ENCODE measurements around the gene ZNF367. TPM values are rescaled to one million over a fixed set of nuclear protein-coding genes. Genes with fewer than 3 reads are reported as not detected.

The ZNF367 gene
- total and polyA plus RNA-seq, 9 of the 15 experiments (the other 6 are each of a cell fraction or from before 2014, with no cell fraction given) = 2.7 to 14.4 (median 10.0) TPM

DNA sequence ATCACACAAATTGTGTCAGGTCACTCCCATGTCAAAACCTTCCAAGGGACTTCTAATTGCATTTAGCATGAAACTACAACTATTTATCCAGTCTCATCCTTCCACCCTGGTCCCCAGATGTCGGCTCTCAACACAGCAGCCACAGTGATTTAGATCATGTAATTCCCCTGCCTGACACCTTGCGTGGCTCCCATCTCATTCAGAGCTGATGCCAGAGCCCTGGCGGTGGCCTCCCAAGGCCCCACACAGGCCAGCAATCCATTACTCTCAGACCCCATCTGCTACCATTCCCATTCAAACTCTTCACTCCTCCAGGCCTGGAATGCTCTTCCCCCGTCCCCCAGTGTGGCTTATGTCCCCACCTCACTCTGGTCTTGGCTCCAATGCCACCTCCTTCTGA lies 37.0 kb downstream of the ZNF367 start:
- Histone ChIP-seq H3K4me3 (no peak overlapping the region), H3K27ac (ENCODE audit: extremely low read depth, low read depth, low read length) (no peak overlapping the region), H3K27me3 (ENCODE audit: control insufficient read depth in 2 of 2, insufficient read depth in 2 of 2, low read length in 2 of 2) (no peaks in the 10 kb centered on the region), H2AFZ (ENCODE audit: low read depth, low read length) (no peak overlapping the region), H3K9ac (ENCODE audit: insufficient read depth in 1 of 2, low read depth in 2 of 2, low read length in 2 of 2) (no peak overlapping the region), H3K79me2 (ENCODE audit: control insufficient read depth, insufficient read depth, low read length) (no peaks in the 10 kb centered on the region), H3K36me3 (ENCODE audit: control insufficient read depth, insufficient read depth, low read length) (peaks cover 15% of the 10 kb centered on the region), H4K20me1 (replicated peaks; ENCODE audit: control insufficient read depth, insufficient read depth, low read length) (no peaks in the 10 kb centered on the region; the same call in 1 of the 2 replicates), H3K9me3 (replicated peaks; ENCODE audit: control insufficient read depth, insufficient read depth, low read depth, low read length) (no peaks in the 10 kb centered on the region), H3K4me1 (replicated peaks in 1 of 2; ENCODE audit: control insufficient read depth in 2 of 2, insufficient read depth in 2 of 2, low read length in 2 of 2) (peaks cover 22% of the 10 kb centered on the region in 2 experiments; a peak in 4 of 5 replicates), H3K4me2 (ENCODE audit: insufficient read depth, low read length) (no peak overlapping the region), H3K9me1 (ENCODE audit: control insufficient read depth, insufficient read depth, low read length) (no peaks in the 10 kb centered on the region)
- 58% methylated on average over 4 of the region's 4 CpGs for WGBS (ENCODE audit: insufficient coverage, low coverage, missing lambda C conversion rate)
- ATAC-seq (no peak), DNase-seq (ENCODE audit: extremely low read depth in 1 of 4, low spot score in 3 of 4) (no peak), FAIRE-seq (no peak)
- BruUV-seq (replicated peaks) = TSS peak; percentile 27
- CTCF ChIA-PET (ENCODE audit: low intra/inter-chr PET ratio) = no interaction called here
- in situ Hi-C loops (cut with MboI) (no loop called here), intact Hi-C loops (cut with micrococcal nuclease) (no loop called here)
- POLR2A ChIA-PET = no interaction called here
- TF ChIP-seq BCOR (IDR thresholded peaks at IDR 0.05) (no peak), SLC30A9 (CRISPR knock-in tag; IDR thresholded peaks at IDR 0.05) (no peak), MYBL2 (IDR thresholded peaks at IDR 0.05; ENCODE audit: low read depth) (no peak), MYBL2 (CRISPR knock-in tag; IDR thresholded peaks at IDR 0.05; ENCODE audit: borderline replicate concordance) (no peak), ZNF24 (IDR thresholded peaks at IDR 0.05) (no peak), LCOR (CRISPR knock-in tag; IDR thresholded peaks at IDR 0.05) (no peak), PRMT5 (CRISPR knock-in tag; IDR thresholded peaks at IDR 0.05) (no peak), ZNF695 (CRISPR knock-in tag; IDR thresholded peaks at IDR 0.05) (no peak), KAT2B (IDR thresholded peaks at IDR 0.05; ENCODE audit: low read depth, low read length) (no peak), CREM (IDR thresholded peaks at IDR 0.05; ENCODE audit: low read depth) (no peak), TRIM28 (IDR thresholded peaks at IDR 0.05) (no peak), SP2 (IDR thresholded peaks at IDR 0.05; ENCODE audit: extremely low read depth, low read depth, low read length, poor library complexity, severe bottlenecking) (no peak)
- TF ChIP-seq, protein P1, sequence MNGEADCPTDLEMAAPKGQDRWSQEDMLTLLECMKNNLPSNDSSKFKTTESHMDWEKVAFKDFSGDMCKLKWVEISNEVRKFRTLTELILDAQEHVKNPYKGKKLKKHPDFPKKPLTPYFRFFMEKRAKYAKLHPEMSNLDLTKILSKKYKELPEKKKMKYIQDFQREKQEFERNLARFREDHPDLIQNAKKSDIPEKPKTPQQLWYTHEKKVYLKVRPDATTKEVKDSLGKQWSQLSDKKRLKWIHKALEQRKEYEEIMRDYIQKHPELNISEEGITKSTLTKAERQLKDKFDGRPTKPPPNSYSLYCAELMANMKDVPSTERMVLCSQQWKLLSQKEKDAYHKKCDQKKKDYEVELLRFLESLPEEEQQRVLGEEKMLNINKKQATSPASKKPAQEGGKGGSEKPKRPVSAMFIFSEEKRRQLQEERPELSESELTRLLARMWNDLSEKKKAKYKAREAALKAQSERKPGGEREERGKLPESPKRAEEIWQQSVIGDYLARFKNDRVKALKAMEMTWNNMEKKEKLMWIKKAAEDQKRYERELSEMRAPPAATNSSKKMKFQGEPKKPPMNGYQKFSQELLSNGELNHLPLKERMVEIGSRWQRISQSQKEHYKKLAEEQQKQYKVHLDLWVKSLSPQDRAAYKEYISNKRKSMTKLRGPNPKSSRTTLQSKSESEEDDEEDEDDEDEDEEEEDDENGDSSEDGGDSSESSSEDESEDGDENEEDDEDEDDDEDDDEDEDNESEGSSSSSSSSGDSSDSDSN (IDR thresholded peaks at IDR 0.05; ENCODE audit: borderline replicate concordance in 1 of 2, low read depth in 2 of 2, low read length in 2 of 2) = no peak
- TF ChIP-seq, protein P2, sequence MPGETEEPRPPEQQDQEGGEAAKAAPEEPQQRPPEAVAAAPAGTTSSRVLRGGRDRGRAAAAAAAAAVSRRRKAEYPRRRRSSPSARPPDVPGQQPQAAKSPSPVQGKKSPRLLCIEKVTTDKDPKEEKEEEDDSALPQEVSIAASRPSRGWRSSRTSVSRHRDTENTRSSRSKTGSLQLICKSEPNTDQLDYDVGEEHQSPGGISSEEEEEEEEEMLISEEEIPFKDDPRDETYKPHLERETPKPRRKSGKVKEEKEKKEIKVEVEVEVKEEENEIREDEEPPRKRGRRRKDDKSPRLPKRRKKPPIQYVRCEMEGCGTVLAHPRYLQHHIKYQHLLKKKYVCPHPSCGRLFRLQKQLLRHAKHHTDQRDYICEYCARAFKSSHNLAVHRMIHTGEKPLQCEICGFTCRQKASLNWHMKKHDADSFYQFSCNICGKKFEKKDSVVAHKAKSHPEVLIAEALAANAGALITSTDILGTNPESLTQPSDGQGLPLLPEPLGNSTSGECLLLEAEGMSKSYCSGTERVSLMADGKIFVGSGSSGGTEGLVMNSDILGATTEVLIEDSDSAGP (CRISPR knock-in tag; IDR thresholded peaks at IDR 0.05) = no peak
- TF ChIP-seq, protein P3, sequence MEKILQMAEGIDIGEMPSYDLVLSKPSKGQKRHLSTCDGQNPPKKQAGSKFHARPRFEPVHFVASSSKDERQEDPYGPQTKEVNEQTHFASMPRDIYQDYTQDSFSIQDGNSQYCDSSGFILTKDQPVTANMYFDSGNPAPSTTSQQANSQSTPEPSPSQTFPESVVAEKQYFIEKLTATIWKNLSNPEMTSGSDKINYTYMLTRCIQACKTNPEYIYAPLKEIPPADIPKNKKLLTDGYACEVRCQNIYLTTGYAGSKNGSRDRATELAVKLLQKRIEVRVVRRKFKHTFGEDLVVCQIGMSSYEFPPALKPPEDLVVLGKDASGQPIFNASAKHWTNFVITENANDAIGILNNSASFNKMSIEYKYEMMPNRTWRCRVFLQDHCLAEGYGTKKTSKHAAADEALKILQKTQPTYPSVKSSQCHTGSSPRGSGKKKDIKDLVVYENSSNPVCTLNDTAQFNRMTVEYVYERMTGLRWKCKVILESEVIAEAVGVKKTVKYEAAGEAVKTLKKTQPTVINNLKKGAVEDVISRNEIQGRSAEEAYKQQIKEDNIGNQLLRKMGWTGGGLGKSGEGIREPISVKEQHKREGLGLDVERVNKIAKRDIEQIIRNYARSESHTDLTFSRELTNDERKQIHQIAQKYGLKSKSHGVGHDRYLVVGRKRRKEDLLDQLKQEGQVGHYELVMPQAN (IDR thresholded peaks at IDR 0.05; ENCODE audit: borderline replicate concordance) = no peak
- TF ChIP-seq, protein P4, sequence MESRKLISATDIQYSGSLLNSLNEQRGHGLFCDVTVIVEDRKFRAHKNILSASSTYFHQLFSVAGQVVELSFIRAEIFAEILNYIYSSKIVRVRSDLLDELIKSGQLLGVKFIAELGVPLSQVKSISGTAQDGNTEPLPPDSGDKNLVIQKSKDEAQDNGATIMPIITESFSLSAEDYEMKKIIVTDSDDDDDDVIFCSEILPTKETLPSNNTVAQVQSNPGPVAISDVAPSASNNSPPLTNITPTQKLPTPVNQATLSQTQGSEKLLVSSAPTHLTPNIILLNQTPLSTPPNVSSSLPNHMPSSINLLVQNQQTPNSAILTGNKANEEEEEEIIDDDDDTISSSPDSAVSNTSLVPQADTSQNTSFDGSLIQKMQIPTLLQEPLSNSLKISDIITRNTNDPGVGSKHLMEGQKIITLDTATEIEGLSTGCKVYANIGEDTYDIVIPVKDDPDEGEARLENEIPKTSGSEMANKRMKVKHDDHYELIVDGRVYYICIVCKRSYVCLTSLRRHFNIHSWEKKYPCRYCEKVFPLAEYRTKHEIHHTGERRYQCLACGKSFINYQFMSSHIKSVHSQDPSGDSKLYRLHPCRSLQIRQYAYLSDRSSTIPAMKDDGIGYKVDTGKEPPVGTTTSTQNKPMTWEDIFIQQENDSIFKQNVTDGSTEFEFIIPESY (CRISPR knock-in tag; IDR thresholded peaks at IDR 0.05) = no peak

Data from K562 (cell line).